GM19023 (cell line): ENCODE data around the gene LAMB3.
A peak's percentile ranks its signal among the peaks of the same experiment; 100 is the strongest.

Source experiments
- ATAC-seq: cut with Tn5 transposase; IDR thresholded peaks from one replicate; pipeline ENCODE4 v1.9.1; 2021; ENCODE audit warnings: mild to moderate bottlenecking, moderate library complexity; ENCODE audit not compliant: unreplicated experiment

LAMB3 gene

GRCh38 chr1:209601809-209602657 lies 50.2 kb downstream of the LAMB3 start:
- peak; percentile 75 for ATAC-seq

DNA sequence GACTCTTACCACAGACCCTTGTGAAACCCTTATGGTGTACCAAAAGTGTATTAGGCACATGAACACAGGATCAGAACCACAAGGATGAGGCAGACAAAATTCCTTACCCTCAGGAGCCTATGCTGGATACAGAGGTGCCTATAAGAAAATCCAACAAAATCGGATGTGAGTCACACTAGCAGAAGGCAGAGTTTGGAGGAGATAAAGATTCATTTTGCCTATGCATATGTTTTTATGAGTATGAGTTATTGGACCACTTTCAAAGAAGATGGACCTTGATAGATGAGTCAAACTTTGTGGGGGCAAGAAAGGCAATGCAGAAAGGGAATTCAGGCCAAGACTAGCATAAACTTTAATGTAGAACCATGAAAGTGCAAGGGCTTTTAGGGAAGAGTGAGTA lies 51.7 kb downstream of the LAMB3 start:
- ATAC-seq, result no peak

DNA sequence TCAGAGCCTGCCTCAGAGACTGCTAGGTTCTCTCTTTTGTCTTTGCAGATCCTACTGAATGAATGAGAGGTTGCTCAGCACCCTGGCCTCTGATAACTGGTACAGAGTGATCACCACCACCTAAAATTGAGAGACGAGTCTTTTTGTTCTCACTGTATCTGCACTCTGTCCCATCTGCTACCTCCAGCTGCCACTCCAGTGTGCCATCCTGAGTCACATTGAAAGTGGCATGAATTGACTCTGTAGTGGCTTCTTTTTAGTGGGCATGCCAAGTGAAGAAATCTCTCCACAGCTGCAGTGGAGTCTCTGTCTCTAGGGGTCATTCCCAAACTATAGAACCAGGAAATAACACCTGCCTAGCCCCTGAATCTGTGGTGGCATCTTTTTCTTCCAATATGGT lies 54.0 kb downstream of the LAMB3 start:
- ATAC-seq, result no peak

GRCh38 chr1:209597499-209597898 lies 54.7 kb downstream of the LAMB3 start:
- ATAC-seq, result no peak

- no peak for ATAC-seq
These were observed 56.5 kb downstream of the LAMB3 start for GRCh38 chr1:209595599-209596285.

GRCh38 chr1:209595028-209595427 lies 57.2 kb downstream of the LAMB3 start:
- no peak for ATAC-seq

DNA sequence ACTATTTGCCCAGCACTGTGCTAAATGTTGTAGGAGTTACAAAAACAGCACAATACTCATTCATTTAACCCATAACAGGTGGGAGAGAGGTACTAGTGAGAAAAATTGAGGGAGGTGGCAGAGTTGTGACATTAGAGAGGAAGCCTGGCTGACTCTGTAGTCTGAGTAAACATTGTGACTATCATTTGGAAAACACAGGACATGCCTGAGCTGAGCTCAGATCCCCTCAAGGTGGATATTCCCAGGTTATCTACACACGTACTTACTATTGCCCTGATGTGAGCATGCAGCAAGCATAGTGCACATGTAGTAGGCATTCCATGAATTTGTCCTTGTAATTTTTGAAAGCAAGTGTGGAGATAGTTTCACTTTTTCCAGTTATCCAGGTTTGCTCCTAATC lies 57.8 kb downstream of the LAMB3 start:
- no peak for ATAC-seq

- no peak for ATAC-seq
These were observed 58.5 kb downstream of the LAMB3 start for GRCh38 chr1:209593747-209594146.

DNA sequence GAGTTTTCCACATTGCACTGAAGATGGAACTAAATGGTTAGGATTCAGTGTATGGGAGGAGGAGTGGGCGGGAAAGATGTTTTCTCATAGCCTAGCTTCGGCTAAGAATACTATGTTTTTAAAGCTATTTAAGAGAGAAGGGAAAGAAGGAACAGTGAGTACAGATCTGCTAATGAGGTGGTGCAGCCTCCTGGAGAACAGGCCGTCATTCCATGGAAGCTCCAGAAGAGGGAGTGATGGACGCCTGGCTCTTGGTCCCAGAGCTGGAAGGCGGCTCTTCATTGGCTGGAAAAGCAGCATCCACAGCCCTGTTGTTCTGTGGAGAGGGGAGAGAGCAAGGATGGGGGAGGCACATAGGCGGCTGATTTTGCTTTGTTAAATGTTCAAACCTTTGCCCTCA lies 61.8 kb downstream of the LAMB3 start:
- ATAC-seq, result no peak

GRCh38 chr1:209589863-209590262 lies 62.4 kb downstream of the LAMB3 start:
- no peak for ATAC-seq

DNA sequence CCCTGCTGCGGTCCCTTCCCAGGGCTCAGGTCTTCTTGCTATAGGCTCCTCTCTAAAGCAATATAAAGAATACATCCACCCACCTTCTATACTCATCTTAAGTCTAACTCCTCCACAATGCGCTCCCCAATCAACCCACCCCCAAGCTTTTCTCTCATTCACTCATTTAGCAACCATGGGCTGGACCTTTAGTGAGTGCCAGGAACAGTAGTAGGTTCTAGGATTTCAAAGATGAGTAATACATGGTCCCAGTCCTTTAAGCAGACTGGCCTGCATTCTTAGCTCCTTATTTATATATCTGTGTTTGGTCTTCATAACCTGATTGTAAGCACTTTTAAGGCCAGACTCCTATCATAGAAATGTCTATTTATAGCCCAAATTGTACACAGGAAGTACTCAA lies 62.8 kb downstream of the LAMB3 start:
- no peak for ATAC-seq

GRCh38 chr1:209587789-209588188 lies 64.4 kb downstream of the LAMB3 start:
- no peak for ATAC-seq

DNA sequence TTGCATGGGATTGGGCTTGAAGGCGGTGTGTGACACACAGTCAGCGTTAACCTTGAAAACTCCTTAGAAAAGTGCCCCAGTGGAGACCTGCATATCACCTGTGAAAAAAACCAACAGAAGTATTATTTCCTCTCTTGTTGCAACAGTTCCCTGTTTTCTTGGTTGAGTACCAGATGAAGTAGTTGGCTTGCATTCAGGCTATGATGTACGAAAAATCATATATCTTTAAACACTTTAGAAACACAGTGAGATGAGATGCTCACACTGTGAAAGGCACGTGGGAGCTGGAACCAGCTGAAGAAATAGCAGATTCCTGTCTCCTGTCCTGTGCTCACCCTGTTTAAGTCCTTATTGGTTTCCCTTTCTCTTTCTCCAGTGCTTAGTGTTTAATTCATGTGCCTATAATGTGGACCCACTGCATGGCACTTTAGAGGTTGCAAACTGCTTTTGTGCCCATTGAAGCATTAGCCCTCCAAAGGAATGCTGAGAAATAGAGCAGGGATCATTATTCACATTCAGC lies 65.9 kb downstream of the LAMB3 start:
- no peak for ATAC-seq

GRCh38 chr1:209585672-209586071 lies 66.6 kb downstream of the LAMB3 start:
- no peak for ATAC-seq

- no peak for ATAC-seq
These were observed 67.0 kb downstream of the LAMB3 start for GRCh38 chr1:209585197-209585596.

DNA sequence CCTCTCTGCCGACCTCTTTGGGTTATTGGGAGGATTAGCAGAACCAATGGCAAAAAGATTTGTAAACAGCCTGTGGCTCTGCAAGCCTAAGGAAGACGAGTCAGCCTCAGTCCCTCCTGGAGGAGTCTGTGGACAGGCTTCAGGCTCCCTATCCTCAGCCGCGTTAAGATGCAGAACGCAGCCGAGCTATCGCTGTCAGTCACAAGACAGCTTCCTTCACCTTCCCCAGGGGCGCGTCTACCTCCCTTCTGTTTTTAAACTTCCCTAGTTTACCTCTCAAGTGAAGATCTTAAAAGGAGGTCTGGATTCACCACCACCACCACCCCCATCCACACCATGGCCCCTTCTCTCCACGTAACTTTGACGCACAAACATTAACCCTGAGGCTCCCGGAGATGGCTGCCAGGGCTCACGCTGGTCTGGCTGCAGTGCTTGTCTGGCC lies 68.0 kb downstream of the LAMB3 start:
- ATAC-seq, result no peak

DNA sequence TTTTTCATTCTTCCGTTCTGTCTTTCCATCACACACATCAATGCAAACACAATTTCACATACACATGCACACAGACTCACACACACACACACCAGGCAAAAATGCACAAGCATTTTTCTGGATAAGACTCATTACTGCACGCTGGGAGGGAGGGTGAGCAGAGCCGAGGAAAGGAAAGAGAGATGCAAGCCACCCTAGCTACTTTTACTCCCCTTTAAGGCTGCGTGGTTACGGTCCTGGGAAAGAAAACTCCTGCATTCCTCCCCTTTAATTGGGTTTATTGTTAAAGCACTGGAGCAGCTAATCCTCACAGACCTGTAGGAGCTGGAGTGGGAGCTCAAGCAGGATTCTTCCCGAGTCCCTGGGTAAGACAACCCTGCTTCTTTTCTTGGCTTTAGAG lies 68.8 kb downstream of the LAMB3 start, which contains the start of gene CAMK1G:
TSS of gene CAMK1G (plus strand) at position 307 of the 400 bp plus-strand sequence. CDS start 11,270 bp downstream, outside the sequence.
- no peak for ATAC-seq

GRCh38 chr1:209580577-209580976 lies 71.6 kb downstream of the LAMB3 start:
- no peak for ATAC-seq

DNA sequence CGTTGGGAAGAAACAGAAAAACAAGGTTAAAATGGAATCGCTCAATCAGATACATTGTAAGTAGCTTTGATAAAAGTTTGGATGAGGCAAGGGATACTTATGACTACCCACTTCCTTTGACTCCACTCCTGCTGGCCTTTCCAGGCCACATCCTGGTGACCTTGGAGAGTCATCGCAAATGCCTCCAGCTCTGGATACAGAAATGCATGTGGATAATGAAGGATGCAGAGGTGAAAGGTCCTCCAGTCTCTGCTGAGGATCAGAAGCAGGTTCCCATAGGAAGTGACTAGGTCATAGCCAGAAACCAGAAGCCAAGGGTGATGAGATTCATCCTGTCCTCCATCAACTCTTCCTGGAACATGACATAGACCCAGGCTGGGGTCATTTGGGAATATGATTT lies 74.9 kb downstream of the LAMB3 start:
- no peak for ATAC-seq

DNA sequence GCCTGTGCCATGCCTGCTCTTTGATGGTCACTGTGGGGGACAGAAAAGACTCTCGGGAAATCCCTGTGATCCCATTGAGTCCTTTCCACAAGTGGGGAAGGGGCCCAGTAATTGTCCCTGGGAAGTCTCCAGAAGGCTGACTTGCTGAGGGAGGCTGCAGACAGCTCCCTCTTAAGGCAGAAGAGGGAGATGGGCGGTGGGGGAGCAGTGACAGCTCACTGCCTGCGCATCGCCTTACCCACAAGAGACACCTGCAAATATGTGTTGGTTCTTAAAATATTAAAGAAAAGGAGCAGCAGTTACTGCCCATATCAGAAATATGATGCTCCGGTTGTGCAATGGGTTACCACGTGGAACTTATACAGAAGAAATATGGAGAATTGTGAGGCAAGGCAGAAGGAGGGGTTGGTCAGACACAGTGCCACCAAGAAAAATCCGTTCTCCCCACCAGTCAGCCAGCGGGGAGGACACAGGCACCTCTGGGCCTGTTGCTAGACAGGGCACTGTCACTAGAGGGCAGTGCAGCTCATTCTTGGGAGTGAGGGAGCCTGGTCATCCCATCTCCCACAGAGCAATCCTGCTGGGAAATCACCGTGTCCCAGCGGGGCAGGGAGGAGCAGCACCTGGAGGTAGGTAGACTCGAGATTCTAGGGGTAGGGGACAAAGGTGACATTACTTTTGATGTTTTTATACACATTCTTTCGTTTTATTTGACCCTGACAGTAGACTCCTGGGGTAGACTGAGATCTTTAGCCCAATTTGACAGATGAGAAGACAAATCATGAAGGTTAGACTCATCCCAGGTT lies 75.6 kb downstream of the LAMB3 start:
- ATAC-seq, result peak; percentile 73

DNA sequence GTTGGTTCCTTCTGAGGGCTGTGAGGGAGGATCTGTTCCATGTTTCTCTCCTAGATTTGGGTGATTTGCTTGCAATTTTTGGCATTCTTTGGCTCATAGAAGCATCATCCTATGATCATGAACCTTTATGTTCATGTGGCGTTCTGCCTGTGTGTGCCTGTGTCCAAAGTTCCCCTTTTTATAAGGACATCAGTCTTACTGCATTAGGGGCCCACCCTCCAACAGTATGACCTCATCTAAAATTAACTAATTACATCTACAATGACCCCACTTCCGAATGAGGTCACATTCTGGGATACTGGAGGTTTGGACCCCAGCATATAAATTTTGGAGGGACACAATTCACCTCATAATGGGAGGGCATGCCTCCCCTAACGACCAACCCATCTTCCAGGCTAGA lies 81.5 kb downstream of the LAMB3 start:
- ATAC-seq, result no peak
